DND-41 (cell line): Measurements from ENCODE around the gene TBATA.

Source experiments
- ATAC-seq: fragments of 200-7000 bp; cut with Tn5 transposase; 3 replicates; pipeline ENCODE4 v1.9.1; 2021; ENCODE audit warnings: low read depth; ENCODE audit not compliant: insufficient read depth
- DNase-seq: peaks from one replicate; pipeline ENCODE4 v3.0.0-alpha.2; 2020
- H2AFZ ChIP-seq: 2 replicates; pipeline ENCODE4 v1.6.0; 2012; ENCODE audit warnings: low read depth, low read length
- H3K27ac ChIP-seq: 2 replicates; pipeline ENCODE4 v1.5.1; 2012; ENCODE audit warnings: low read length, inconsistent platforms
- H3K27me3 ChIP-seq: fragments of 200-600 bp; sonication (generic); 2 replicates; pipeline ENCODE4 v1.6.0; 2012; ENCODE audit warnings: low read length, mild to moderate bottlenecking, inconsistent platforms; ENCODE audit not compliant: insufficient read depth, poor library complexity
- H3K36me3 ChIP-seq: 2 replicates; pipeline ENCODE4 v1.5.1; 2012; ENCODE audit warnings: low read length, inconsistent platforms; ENCODE audit not compliant: insufficient read depth
- H3K4me1 ChIP-seq: 2 replicates; pipeline ENCODE4 v1.5.1; 2012; ENCODE audit warnings: mild to moderate bottlenecking, low read length; ENCODE audit not compliant: insufficient read depth
- H3K4me2 ChIP-seq: 2 replicates; pipeline ENCODE4 v1.6.0; 2012; ENCODE audit warnings: mild to moderate bottlenecking, moderate library complexity, low read length, inconsistent platforms; ENCODE audit not compliant: insufficient read depth
- H3K4me3 ChIP-seq, 2 experiments: fragments of 200-600 bp in 1 of 2; shearing (Covaris generic) in 1 of 2; 2 replicates each; pipeline ENCODE4 v1.5.1; 2012 to 2016; ENCODE audit warnings: inconsistent platforms in 2 of 2, low read length in 2 of 2, mild to moderate bottlenecking in 2 of 2, low read depth in 1 of 2, moderate library complexity in 1 of 2
- H3K79me2 ChIP-seq: 2 replicates; pipeline ENCODE4 v1.6.0; 2012; ENCODE audit warnings: low read length, inconsistent platforms; ENCODE audit not compliant: insufficient read depth
- H3K9ac ChIP-seq: 2 replicates; pipeline ENCODE4 v1.6.0; 2012; ENCODE audit warnings: low read depth, mild to moderate bottlenecking, inconsistent platforms, low read length, moderate library complexity
- H3K9me3 ChIP-seq: 2 replicates; pipeline ENCODE4 v1.5.1; 2012; ENCODE audit warnings: low read length, moderate library complexity, mild to moderate bottlenecking, inconsistent platforms; ENCODE audit not compliant: insufficient read depth, severe bottlenecking
- H4K20me1 ChIP-seq: 2 replicates; pipeline ENCODE4 v1.6.0; 2012; ENCODE audit warnings: low read length; ENCODE audit not compliant: insufficient read depth
- CTCF ChIP-seq: IDR thresholded peaks from 2 replicates; pipeline ENCODE4 v1.5.1; 2012; ENCODE audit warnings: borderline replicate concordance, low read length, moderate library complexity, mild to moderate bottlenecking; ENCODE audit not compliant: poor library complexity, severe bottlenecking; ENCODE audit errors: extremely low read depth
- EZH2 ChIP-seq: IDR thresholded peaks from 3 replicates; pipeline ENCODE4 v1.6.1; 2012; ENCODE audit warnings: borderline replicate concordance, low read depth, mild to moderate bottlenecking, moderate library complexity, low read length, inconsistent platforms; ENCODE audit not compliant: severe bottlenecking

TBATA gene

DNA sequence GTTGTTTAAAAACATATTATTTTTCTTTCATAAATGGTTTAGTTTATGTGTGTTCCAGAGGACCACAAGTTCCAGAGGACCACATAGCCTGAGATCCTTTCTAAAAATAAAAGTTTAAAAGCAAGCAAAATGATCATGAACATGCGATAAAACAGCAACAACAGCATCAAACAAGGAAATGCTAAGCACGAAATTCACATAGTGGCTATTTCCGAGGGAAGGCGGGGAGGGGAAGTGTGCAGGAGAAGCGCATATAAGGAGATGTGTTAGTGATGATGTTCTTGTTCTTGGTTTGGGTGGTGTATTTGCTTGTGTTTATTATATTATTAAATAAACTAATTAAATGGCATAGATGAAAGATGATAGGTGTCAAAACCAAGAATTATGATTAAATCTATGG is 1.2 kb downstream of the TBATA start:
- peaks cover 4% of the 10 kb centered on the region for H3K27me3 ChIP-seq
- no peak overlapping the region for H2AFZ ChIP-seq
- H3K4me2 ChIP-seq = no peak overlapping the region
- H4K20me1 ChIP-seq = no peaks in the 10 kb centered on the region
- TF ChIP-seq CTCF (no peak), EZH2 (no peak)
- no peak overlapping the region for H3K9ac ChIP-seq
- no peak overlapping the region for H3K27ac ChIP-seq
- no peak for ATAC-seq
- H3K9me3 ChIP-seq = no peaks in the 10 kb centered on the region
- peaks cover 5% of the 10 kb centered on the region; the same call in 1 of the 2 replicates for H3K4me1 ChIP-seq
- no peaks in the 10 kb centered on the region for H3K36me3 ChIP-seq
- H3K4me3 ChIP-seq = no peak overlapping the region
- no peak for DNase-seq
- no peaks in the 10 kb centered on the region for H3K79me2 ChIP-seq

GRCh38 chr10:70782746-70783680 is 2.2 kb downstream of the TBATA start:
- Histone ChIP-seq H2AFZ (no peak overlapping the region), H3K27me3 (no peaks in the 10 kb centered on the region), H4K20me1 (no peaks in the 10 kb centered on the region), H3K36me3 (no peaks in the 10 kb centered on the region), H3K4me1 (peaks cover 5% of the 10 kb centered on the region; the same call in 1 of the 2 replicates), H3K9me3 (no peaks in the 10 kb centered on the region), H3K9ac (no peak overlapping the region), H3K79me2 (no peaks in the 10 kb centered on the region), H3K4me3 (no peak overlapping the region), H3K4me2 (no peak overlapping the region), H3K27ac (no peak overlapping the region)
- ATAC-seq (no peak), DNase-seq (no peak)
- no peak for TF ChIP-seq CTCF
- no peak for TF ChIP-seq EZH2

DNA sequence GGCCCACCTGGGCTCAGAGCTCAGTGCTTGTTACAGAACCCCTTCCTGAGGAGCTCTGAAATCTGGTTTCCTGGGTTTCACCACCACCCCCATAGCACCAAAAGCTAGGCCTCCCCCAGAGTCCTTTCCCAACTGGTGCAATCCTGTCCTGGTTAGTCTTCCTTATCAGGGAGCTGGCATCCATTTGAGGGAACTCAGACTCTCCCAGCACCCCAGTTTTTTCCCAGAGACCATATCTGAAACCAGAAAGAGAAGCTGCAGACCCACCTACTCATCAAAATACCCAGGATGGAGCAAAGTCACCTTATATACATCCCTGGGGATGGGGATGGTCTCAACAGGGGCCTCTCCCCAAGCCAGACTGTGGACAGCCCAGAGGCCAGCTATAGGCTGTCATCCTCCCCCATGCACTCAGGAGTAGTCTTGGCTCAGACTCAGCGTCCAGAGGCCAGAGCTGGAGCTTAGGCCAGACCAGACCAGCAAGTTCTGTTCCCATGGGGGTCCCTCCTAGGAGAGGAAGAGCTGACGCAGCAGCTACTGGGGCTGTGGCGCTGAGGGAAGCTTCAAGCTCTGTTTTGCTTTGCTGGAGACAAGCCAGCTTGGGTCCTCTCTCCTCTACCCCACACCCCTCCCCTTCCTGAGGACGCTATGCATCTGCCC is 3.0 kb downstream of the TBATA start:
- H3K4me2 ChIP-seq = no peak overlapping the region
- ATAC-seq (no peak), DNase-seq (no peak)
- no peak overlapping the region for H3K9ac ChIP-seq
- H3K9me3 ChIP-seq = no peaks in the 10 kb centered on the region
- H3K27ac ChIP-seq = no peak overlapping the region
- H3K79me2 ChIP-seq = no peaks in the 10 kb centered on the region
- H3K4me3 ChIP-seq = no peak overlapping the region
- H4K20me1 ChIP-seq = no peaks in the 10 kb centered on the region
- no peaks in the 10 kb centered on the region for H3K36me3 ChIP-seq
- TF ChIP-seq EZH2 = no peak
- no peak for TF ChIP-seq CTCF
- H2AFZ ChIP-seq = no peak overlapping the region
- peaks cover 5% of the 10 kb centered on the region; the same call in 1 of the 2 replicates for H3K4me1 ChIP-seq
- H3K27me3 ChIP-seq = no peaks in the 10 kb centered on the region
